IMR-90 (cell line): ENCODE results near the gene COL25A1. TPM values are rescaled to one million over a fixed set of nuclear protein-coding genes. Genes with fewer than 3 reads are reported as not detected.

Experiments used
- ATAC-seq: fragments of 200-7000 bp; cut with Tn5 transposase; 2 replicates; pipeline ENCODE4 v1.9.1; 2020; ENCODE audit warnings: low read depth, mild to moderate bottlenecking, moderate library complexity
- BruUV-seq: library from RNA; stranded (reverse); fragments of 400-500 nt; replicated peaks from 2 replicates; lab custom pipeline; 2021; lab: Mats Ljungman, UMichigan
- CTCF ChIA-PET: fragments of 300-600 bp; formaldehyde crosslinking; extraction: SDS; loops from one replicate; lab custom pipeline; 2021; ENCODE audit warnings: antibody characterized with exemption; lab: Yijun Ruan, JAX
- POLR2A ChIA-PET: fragments of 300-600 bp; sonication (Branson Sonifier 250); formaldehyde crosslinking; loops from one replicate; lab custom pipeline; 2022; ENCODE audit warnings: antibody characterized with exemption; ENCODE audit not compliant: unreplicated experiment; lab: Charles Lee
- DNase-seq: peaks from one replicate; pipeline ENCODE4 v3.0.0; 2013
- H2AFZ ChIP-seq: replicated peaks from 2 replicates; pipeline ENCODE3; 2013; ENCODE audit warnings: low read length, mild to moderate bottlenecking; ENCODE audit not compliant: poor library complexity
- H2AK5ac ChIP-seq: 2 replicates; pipeline ENCODE4 v1.6.1; 2013; ENCODE audit warnings: low read depth, low read length, inconsistent platforms
- H2AK9ac ChIP-seq: replicated peaks from 2 replicates; pipeline ENCODE3; 2013; ENCODE audit warnings: mild to moderate bottlenecking, low read depth, low read length, moderate library complexity; ENCODE audit not compliant: poor library complexity
- H2BK120ac ChIP-seq: 2 replicates; pipeline ENCODE4 v1.6.1; 2013; ENCODE audit warnings: low read depth, low read length, inconsistent platforms
- H2BK15ac ChIP-seq: 3 replicates; pipeline ENCODE4 v1.6.1; 2013; ENCODE audit warnings: low read depth, low read length, inconsistent platforms
- H2BK20ac ChIP-seq: 2 replicates; pipeline ENCODE4 v1.6.1; 2013; ENCODE audit warnings: low read depth, mild to moderate bottlenecking, inconsistent platforms, low read length, moderate library complexity
- H2BK5ac ChIP-seq: 2 replicates; pipeline ENCODE4 v1.6.1; 2013; ENCODE audit warnings: mild to moderate bottlenecking, low read depth, low read length, inconsistent platforms; ENCODE audit not compliant: poor library complexity, severe bottlenecking
- H3K14ac ChIP-seq: replicated peaks from 2 replicates; pipeline ENCODE4 v1.6.1; 2013; ENCODE audit warnings: low read depth, low read length, inconsistent platforms
- H3K18ac ChIP-seq: 2 replicates; pipeline ENCODE4 v1.6.1; 2013; ENCODE audit warnings: low read depth, low read length, control low read depth
- H3K23ac ChIP-seq: 2 replicates; pipeline ENCODE4 v1.6.1; 2013; ENCODE audit warnings: low read depth, low read length, inconsistent platforms
- H3K27ac ChIP-seq: 2 replicates; pipeline ENCODE4 v1.5.1; 2013; ENCODE audit warnings: mild to moderate bottlenecking, control low read depth, low read length; ENCODE audit not compliant: insufficient read depth
- H3K27me3 ChIP-seq: 2 replicates; pipeline ENCODE4 v1.6.1; 2013; ENCODE audit warnings: low read length; ENCODE audit not compliant: control insufficient read depth, insufficient read depth
- H3K36me3 ChIP-seq: 2 replicates; pipeline ENCODE4 v1.6.1; 2013; ENCODE audit warnings: low read length, mixed read lengths; ENCODE audit not compliant: control insufficient read depth, insufficient read depth
- H3K4ac ChIP-seq: 2 replicates; pipeline ENCODE4 v1.6.1; 2013; ENCODE audit warnings: low read depth, low read length, inconsistent platforms
- H3K4me1 ChIP-seq: 2 replicates; pipeline ENCODE4 v1.6.1; 2013; ENCODE audit warnings: low read length, mixed read lengths; ENCODE audit not compliant: control insufficient read depth, insufficient read depth
- H3K4me2 ChIP-seq: 2 replicates; pipeline ENCODE4 v1.6.1; 2013; ENCODE audit warnings: low read depth, mild to moderate bottlenecking, control low read depth, low read length, moderate library complexity
- H3K4me3 ChIP-seq: 2 replicates; pipeline ENCODE4 v1.5.1; 2013; ENCODE audit warnings: low read depth, mild to moderate bottlenecking, control low read depth, low read length, moderate library complexity; ENCODE audit not compliant: insufficient read depth
- H3K56ac ChIP-seq: 2 replicates; pipeline ENCODE4 v1.6.1; 2013; ENCODE audit warnings: low read length, inconsistent platforms; ENCODE audit not compliant: insufficient read depth; ENCODE audit errors: extremely low read depth
- H3K79me1 ChIP-seq, 2 experiments: 2 replicates each; pipeline ENCODE4 v1.6.1; 2013; ENCODE audit warnings: low read length in 2 of 2, inconsistent platforms in 1 of 2, low read depth in 1 of 2
- H3K9ac ChIP-seq: 2 replicates; pipeline ENCODE4 v1.6.1; 2013; ENCODE audit warnings: low read depth, low read length, control low read depth
- H3K9me1 ChIP-seq: 2 replicates; pipeline ENCODE4 v1.6.1; 2013; ENCODE audit warnings: low read length, inconsistent platforms; ENCODE audit not compliant: insufficient read depth
- H3K9me3 ChIP-seq: 2 replicates; pipeline ENCODE4 v1.6.1; 2013; ENCODE audit warnings: low read length; ENCODE audit not compliant: control insufficient read depth, insufficient read depth
- H4K20me1 ChIP-seq: 2 replicates; pipeline ENCODE4 v1.6.1; 2013; ENCODE audit warnings: low read length, inconsistent platforms; ENCODE audit not compliant: insufficient read depth
- H4K5ac ChIP-seq: 2 replicates; pipeline ENCODE4 v1.6.1; 2013; ENCODE audit warnings: mild to moderate bottlenecking, low read depth, low read length, control low read depth
- H4K8ac ChIP-seq, 2 experiments: 2 replicates each; pipeline ENCODE4 v1.6.1; 2013; ENCODE audit warnings: low read depth in 2 of 2, low read length in 2 of 2, control low read depth in 1 of 2, inconsistent platforms in 1 of 2
- H4K91ac ChIP-seq: 2 replicates; pipeline ENCODE4 v1.6.1; 2013; ENCODE audit warnings: low read depth, low read length, inconsistent platforms; ENCODE audit not compliant: insufficient read depth
- BHLHE40 ChIP-seq: fragments of 150-350 bp; IDR thresholded peaks from 2 replicates; pipeline ENCODE4 v1.6.1; 2016; ENCODE audit warnings: mild to moderate bottlenecking, low read depth, low read length
- CEBPB ChIP-seq: IDR thresholded peaks from 2 replicates; pipeline ENCODE4 v1.6.1; 2012; ENCODE audit warnings: low read depth, low read length, improper control_type of control experiment
- CHD1 ChIP-seq: IDR thresholded peaks from 2 replicates; pipeline ENCODE4 v1.6.1; 2012; ENCODE audit warnings: low read depth, low read length, improper control_type of control experiment
- MAZ ChIP-seq: IDR thresholded peaks from 2 replicates; pipeline ENCODE4 v1.6.1; 2012; ENCODE audit warnings: low read depth, mild to moderate bottlenecking, low read length, improper control_type of control experiment, moderate library complexity, borderline replicate concordance
- MXI1 ChIP-seq: IDR thresholded peaks from 2 replicates; pipeline ENCODE4 v1.6.1; 2012; ENCODE audit warnings: low read depth, mild to moderate bottlenecking, low read length, moderate library complexity, borderline replicate concordance
- NFE2L2 ChIP-seq: fragments of 150-350 bp; IDR thresholded peaks from 2 replicates; pipeline ENCODE4 v1.6.1; 2016; ENCODE audit warnings: low read depth, mild to moderate bottlenecking, low read length
- RAD21 ChIP-seq: IDR thresholded peaks from 2 replicates; pipeline ENCODE4 v1.6.1; 2012; ENCODE audit warnings: low read length, improper control_type of control experiment
- RFX5 ChIP-seq: IDR thresholded peaks from 2 replicates; pipeline ENCODE4 v1.8.0; 2012; ENCODE audit warnings: low read depth, mild to moderate bottlenecking, low read length, moderate library complexity
- SMC3 ChIP-seq: fragments of 150-350 bp; IDR thresholded peaks from 2 replicates; pipeline ENCODE4 v1.6.1; 2016; ENCODE audit warnings: low read depth, mild to moderate bottlenecking, antibody characterized with exemption, low read length, moderate library complexity
- WGBS, 2 experiments: methylation state at CpG; one replicate each; pipeline versions ENCODE4 v1.1.5 to v1.1.7; 2013; ENCODE audit warnings: missing lambda C conversion rate in 2 of 2; ENCODE audit not compliant: insufficient read length in 1 of 2; ENCODE audit errors: extremely low coverage in 2 of 2; 5-methylcytosine and 5-hydroxymethylcytosine counted together
- dilution Hi-C: fragments of 300-500 bp; cut with HindIII; formaldehyde crosslinking; loops from one replicate; pipeline ENCODE4 v1.14.3; 2018; ENCODE audit warnings: low sequenced_read_pairs; ENCODE audit not compliant: unreplicated experiment
- in situ Hi-C: fragments of 300-500 bp; cut with MboI; formaldehyde crosslinking; loops from 3 replicates; pipeline ENCODE4 v1.14.3; 2019; ENCODE audit warnings: low sequenced_read_pairs, inconsistent platforms, mixed read lengths
- intact Hi-C: fragments of 100-400 bp; cut with micrococcal nuclease; formaldehyde crosslinking; loops from 2 replicates; pipeline ENCODE4 v1.10.0; 2022
- polyA plus RNA-seq, 3 experiments: library from polyadenylated mRNA; depleted of rRNA; stranded (reverse); fragments of >200 nt; gene quantifications; 2 replicates each; pipeline ENCODE4 v1.2.3, GENCODE V29; 2012; ENCODE audit warnings: low replicate concordance in 1 of 3
- total RNA-seq: library from RNA; depleted of rRNA; stranded (reverse); fragments of >200 nt; gene quantifications from 2 replicates; pipeline ENCODE4 v1.2.3, GENCODE V29; 2012
- TF ChIP-seq, protein P1 (sequence below): fragments of 150-350 bp; IDR thresholded peaks from 2 replicates; pipeline ENCODE4 v1.6.1; 2016; ENCODE audit warnings: low read depth, mild to moderate bottlenecking, low read length, moderate library complexity, borderline replicate concordance
- TF ChIP-seq, protein P2 (sequence below): conservative IDR thresholded peaks from 2 replicates; pipeline ENCODE4 v1.5.1; 2012; ENCODE audit warnings: mild to moderate bottlenecking, low read depth, low read length, improper control_type of control experiment
- TF ChIP-seq, protein P3 (sequence below): fragments of 150-350 bp; IDR thresholded peaks from 2 replicates; pipeline ENCODE4 v1.6.1; 2017; ENCODE audit warnings: mild to moderate bottlenecking, antibody characterized with exemption, low read length, low read depth

The COL25A1 gene
- total and polyA plus RNA-seq, 2 of the 4 experiments (the other 2 are of a cell fraction): under 0.01 to 0.05 TPM

- Histone ChIP-seq H3K9me3 (no peaks in the 10 kb centered on the region), H3K4ac (no peak overlapping the region), H4K20me1 (no peaks in the 10 kb centered on the region), H3K4me3 (no peak overlapping the region), H2AK9ac (no peak overlapping the region), H4K5ac (no peak overlapping the region), H3K14ac (no peak overlapping the region), H3K36me3 (no peaks in the 10 kb centered on the region), H3K4me1 (no peaks in the 10 kb centered on the region), H3K4me2 (no peak overlapping the region), H2BK15ac (no peak overlapping the region), H4K91ac (no peak overlapping the region), H3K56ac (no peak overlapping the region), H2BK20ac (no peak overlapping the region), H3K79me1 (no peaks in the 10 kb centered on the region), H3K27ac (no peak overlapping the region), H2AK5ac (no peak overlapping the region), H3K18ac (no peak overlapping the region), H3K9ac (no peak overlapping the region), H3K27me3 (no peaks in the 10 kb centered on the region; the same call in none of the 2 replicates), H3K23ac (no peak overlapping the region), H2BK5ac (no peak overlapping the region), H3K9me1 (no peaks in the 10 kb centered on the region), H2AFZ (no peak overlapping the region), H4K8ac (no peak overlapping the region), H2BK120ac (no peak overlapping the region)
- WGBS, 2 experiments: no CpG with 5 or more reads among the region's 1 CpG
- CTCF ChIA-PET: no interaction called here
- no TSS peak for BruUV-seq
- intact Hi-C loops: no loop called here
- DNase-seq (peak; percentile 4), ATAC-seq (no peak)
- dilution Hi-C loops: no loop called here
- POLR2A ChIA-PET: no interaction called here
- no peak for TF ChIP-seq BHLHE40
- TF ChIP-seq MAZ: no peak
- no peak for TF ChIP-seq RFX5
- no peak for TF ChIP-seq MXI1
- no peak for TF ChIP-seq RAD21
- TF ChIP-seq CHD1: no peak
- TF ChIP-seq, protein P1, sequence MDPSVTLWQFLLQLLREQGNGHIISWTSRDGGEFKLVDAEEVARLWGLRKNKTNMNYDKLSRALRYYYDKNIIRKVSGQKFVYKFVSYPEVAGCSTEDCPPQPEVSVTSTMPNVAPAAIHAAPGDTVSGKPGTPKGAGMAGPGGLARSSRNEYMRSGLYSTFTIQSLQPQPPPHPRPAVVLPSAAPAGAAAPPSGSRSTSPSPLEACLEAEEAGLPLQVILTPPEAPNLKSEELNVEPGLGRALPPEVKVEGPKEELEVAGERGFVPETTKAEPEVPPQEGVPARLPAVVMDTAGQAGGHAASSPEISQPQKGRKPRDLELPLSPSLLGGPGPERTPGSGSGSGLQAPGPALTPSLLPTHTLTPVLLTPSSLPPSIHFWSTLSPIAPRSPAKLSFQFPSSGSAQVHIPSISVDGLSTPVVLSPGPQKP: no peak
- TF ChIP-seq CEBPB: no peak
- TF ChIP-seq NFE2L2: no peak
- no peak for TF ChIP-seq SMC3
- TF ChIP-seq, protein P2, sequence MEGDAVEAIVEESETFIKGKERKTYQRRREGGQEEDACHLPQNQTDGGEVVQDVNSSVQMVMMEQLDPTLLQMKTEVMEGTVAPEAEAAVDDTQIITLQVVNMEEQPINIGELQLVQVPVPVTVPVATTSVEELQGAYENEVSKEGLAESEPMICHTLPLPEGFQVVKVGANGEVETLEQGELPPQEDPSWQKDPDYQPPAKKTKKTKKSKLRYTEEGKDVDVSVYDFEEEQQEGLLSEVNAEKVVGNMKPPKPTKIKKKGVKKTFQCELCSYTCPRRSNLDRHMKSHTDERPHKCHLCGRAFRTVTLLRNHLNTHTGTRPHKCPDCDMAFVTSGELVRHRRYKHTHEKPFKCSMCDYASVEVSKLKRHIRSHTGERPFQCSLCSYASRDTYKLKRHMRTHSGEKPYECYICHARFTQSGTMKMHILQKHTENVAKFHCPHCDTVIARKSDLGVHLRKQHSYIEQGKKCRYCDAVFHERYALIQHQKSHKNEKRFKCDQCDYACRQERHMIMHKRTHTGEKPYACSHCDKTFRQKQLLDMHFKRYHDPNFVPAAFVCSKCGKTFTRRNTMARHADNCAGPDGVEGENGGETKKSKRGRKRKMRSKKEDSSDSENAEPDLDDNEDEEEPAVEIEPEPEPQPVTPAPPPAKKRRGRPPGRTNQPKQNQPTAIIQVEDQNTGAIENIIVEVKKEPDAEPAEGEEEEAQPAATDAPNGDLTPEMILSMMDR: no peak
- TF ChIP-seq, protein P3, sequence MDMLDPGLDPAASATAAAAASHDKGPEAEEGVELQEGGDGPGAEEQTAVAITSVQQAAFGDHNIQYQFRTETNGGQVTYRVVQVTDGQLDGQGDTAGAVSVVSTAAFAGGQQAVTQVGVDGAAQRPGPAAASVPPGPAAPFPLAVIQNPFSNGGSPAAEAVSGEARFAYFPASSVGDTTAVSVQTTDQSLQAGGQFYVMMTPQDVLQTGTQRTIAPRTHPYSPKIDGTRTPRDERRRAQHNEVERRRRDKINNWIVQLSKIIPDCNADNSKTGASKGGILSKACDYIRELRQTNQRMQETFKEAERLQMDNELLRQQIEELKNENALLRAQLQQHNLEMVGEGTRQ: no peak
- in situ Hi-C loops: no loop called here
These were observed 133.3 kb downstream of the COL25A1 start for GRCh38 chr4:109169170-109169569.
